Activated CD8-positive, alpha-beta memory T cell treated with anti-CD3 and anti-CD28 coated beads for 24 hours (primary cell): Measurements from ENCODE around the gene FAM90A1.
"Not testable (repeated sequence)": the region's sequence is repeated elsewhere in the genome, so short reads cannot be mapped to it uniquely, and the experiment has no call there.

Experiments
- DNase-seq: peaks from one replicate; pipeline ENCODE4 v3.0.0-alpha.2; 2020

Gene FAM90A1

DNA sequence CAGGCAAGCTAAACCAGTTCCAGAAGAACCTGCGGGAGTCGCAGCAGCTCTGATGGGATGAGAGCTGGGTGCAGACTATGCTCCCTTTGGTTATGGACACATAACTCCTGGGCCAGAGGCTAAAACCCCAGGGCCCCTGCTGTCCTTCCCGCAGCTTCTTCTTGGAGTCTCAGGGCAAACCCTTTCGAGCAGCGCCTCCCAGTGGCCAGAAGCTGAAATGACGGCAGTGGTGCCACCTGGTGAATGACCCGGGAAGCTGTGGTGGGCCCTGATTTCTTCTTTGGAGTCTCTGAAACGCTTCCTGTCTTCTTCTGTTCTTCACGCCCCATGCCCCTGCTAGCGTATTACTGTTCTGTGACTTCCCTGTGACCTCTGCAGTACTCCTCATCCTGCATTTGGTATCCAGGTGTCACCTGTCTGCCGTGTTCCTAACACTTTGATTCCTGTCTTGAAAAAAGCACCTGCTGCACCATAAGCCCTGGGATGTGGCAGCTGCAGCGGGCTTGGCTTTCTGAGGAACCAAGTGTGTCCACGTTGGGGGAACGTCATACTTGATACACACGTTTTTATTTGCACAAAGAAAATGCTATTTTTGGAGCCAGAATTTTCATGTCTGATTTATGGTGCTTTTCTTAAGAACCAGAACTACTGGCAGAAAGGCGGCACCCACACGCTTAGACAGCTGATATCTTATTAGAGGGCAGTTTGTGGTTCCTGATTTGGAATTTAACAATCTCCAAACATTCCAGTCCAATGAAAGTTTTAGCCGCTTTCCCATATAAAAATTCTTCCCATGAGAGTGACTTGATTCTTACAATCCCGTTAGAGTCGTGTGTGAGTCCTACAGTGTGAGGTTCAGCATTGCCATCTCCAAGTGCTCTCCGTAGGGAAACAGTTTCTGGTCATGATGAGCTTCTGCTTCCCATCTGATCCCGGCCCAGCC is 4.5 kb upstream of the FAM90A1 start:
- peak; percentile 90 for DNase-seq

DNA sequence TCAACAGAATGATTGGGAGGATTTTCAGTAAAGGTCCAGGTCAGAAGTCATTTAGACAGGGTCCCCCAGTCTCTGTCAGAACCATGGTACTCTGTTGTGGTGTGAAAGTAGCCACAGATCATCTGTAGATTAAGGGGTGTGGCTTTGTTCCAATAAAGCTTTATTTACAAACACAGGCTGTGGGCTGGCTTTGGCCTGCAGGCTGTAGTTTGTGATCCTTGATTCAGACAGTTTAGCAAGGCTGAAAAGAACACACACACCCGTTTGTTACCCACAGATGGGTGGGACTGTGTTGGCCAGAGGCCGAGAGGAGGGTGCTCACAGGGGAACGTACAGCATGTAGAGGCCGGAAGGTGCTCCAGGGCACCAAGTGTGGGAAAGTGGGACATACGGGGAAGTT is 3.6 kb upstream of the FAM90A1 start:
- not testable (repeated sequence) for DNase-seq

DNA sequence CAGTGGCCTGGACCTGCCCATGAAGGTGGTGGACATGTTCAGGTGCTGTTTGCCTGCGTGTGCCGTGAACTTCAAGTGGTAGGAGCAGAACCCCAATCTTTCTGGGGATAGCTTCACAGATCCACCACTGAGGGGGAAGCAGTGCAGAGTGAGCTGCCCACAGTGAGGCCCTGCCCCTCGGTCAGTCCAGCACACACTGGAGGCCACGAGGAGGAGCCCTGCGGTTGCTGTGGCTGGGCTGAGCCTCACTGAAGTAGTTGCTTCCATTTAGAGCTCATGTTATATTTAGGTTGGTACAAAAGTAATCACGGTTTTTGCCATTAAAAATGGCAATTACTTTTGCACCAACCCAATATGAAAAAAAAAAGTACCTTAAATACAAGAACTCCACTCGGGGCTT is 2.1 kb upstream of the FAM90A1 start:
- DNase-seq, result not testable (repeated sequence)

DNA sequence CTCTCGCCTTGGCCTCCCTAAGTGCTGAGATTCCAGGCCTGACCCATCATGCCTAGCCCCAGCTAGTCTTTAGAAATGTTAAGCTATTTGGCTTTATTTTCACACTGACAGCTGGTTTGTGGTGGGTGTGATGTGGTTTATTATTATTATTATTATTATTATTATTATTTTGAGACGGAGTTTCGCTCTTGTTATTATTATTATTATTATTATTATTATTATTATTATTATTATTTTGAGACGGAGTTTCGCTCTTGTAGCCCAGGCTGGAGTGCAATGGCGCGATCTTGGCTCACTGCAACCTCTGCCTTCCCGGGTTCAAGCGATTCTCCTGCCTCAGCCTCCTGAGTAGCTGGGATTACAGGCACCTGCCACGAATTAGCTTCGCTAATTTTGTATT is 1.2 kb upstream of the FAM90A1 start:
- DNase-seq, result not testable (repeated sequence)

DNA sequence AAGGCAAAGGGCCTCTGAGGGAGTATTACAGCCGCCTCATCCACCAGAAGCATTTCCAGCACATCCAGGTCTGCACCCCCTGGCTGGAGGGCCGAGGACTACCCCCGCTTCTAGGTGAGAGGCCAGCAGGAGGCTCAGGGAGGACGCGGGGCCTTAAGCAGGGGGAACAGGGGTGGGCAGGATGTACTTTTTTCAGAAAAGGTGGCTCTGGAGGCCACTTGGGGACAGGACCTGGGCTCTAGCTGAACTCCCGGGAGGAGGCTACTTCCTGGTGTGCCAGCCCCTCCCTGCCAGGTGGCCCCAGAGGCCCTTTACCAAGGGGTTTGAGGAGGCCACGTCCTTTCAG is 287 bp upstream of the FAM90A1 start:
- DNase-seq, result not testable (repeated sequence)

DNA sequence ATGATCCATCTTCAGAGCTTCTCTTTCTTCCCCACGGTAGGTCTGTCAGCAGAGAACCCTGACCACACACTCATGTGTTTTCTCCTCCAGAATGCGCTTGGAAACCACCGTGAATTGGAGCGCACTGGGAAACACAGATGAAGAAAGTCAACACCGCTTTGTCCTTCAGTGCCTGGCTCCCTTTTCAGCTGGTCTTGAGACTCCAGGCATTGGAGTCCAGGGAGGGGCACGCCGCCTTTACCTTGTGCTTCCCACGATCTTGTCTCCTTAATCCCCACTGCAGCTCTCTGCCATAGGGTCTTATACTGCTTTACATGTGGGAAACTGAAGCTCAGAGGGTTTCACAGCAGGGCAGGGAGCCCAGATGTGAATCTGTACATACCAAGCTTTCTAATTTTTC is 1.1 kb downstream of the FAM90A1 start:
- DNase-seq, result no peak

DNA sequence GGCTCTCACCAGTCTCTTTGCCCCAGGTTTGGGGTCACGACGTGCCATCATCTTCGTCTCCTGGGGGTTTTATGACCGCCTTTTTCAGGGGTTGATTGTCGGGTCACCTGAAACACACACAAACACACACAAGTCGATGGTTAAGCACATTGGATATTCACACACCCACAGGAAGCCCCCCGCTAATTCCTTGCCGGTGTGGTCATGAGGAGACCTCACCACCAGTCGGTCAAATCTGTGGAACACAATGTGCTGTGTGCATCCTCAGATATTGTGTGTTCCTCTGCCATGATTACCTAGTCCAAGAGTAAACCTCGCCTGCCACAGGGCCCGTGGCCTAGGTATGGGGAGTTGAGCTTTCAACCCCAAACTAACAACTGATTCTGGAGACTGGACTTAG is 2.6 kb downstream of the FAM90A1 start:
- DNase-seq, result not testable (repeated sequence)

DNA sequence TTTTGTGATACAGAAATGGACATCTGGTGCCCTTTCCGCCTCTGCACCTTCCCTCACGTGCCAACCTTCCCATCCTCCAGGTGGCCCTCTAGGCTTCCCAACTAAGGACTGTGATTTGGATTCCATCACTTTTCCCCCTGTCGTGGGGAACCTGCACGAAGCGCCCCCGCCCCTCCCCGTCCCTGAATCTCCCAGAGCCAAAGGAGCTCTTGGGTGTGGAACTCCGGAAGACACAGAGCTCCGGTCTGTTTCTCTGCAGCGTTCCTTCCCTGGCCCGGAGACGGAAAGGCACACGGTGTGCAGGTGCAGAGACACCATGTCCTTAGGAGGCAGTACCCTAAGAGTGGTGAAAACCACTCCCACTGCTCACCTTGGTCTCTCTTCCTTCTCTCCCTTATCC is 3.8 kb downstream of the FAM90A1 start:
- not testable (repeated sequence) for DNase-seq

DNA sequence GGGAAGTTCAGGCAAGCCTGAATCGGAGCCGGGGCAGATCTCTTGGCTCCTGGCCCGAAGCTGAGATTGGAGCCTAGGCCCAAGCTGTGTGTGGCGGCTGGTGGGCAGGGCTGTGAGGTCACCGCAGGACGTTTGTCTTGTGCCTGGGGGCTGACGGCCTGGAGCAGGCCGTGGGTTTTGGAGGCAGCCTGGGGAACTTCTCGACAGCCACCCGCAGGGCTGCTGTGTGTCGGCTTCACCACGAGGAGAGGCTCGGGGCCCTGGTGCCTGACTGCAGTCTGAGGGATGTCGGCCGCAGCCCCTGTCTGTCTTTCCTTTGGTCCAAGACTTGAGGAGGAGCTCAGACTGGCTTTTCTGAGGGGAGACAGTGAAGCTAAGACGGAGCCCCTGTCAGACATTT is 5.1 kb downstream of the FAM90A1 start:
- not testable (repeated sequence) for DNase-seq

DNA sequence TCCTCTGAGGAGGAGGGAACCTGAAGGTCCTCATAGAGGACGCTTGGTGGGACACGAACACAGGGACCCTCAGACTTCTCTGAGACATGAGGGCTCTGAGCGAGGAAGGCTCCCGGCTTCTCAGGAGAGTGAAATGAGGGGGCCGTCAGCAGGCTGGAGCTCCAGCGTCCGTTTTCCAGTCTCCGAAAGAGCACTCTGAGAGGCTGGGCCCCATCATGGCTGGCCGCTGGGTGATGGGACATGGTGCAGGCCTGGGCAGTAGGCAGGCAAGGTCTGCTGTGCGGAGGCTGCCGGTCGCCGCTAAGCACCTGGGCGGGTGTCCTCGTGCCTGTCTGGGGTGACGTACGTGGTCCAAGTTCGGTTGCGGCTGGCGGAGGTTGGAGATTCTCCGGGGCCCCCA is 5.6 kb downstream of the FAM90A1 start:
- not testable (repeated sequence) for DNase-seq

DNA sequence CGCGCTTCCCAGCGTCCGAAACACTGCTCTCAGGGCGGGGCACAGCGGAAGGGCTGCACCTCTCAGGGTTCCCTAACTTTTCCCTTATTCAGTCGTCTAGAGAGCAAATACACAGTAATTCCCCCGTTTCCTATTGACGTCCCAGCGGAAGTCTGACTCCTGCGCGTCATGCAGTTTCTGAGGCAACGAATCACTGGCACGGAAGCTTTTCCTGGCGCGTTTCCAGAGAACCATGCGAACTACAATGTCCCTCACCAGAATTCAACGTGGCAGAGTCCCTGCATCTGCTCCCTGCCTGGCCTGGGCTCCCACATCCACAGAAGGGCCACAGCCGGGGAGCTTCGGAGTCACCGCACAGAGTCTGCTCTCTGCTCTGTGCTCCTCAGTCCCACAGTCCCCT is 6.0 kb downstream of the FAM90A1 start:
- not testable (repeated sequence) for DNase-seq

DNA sequence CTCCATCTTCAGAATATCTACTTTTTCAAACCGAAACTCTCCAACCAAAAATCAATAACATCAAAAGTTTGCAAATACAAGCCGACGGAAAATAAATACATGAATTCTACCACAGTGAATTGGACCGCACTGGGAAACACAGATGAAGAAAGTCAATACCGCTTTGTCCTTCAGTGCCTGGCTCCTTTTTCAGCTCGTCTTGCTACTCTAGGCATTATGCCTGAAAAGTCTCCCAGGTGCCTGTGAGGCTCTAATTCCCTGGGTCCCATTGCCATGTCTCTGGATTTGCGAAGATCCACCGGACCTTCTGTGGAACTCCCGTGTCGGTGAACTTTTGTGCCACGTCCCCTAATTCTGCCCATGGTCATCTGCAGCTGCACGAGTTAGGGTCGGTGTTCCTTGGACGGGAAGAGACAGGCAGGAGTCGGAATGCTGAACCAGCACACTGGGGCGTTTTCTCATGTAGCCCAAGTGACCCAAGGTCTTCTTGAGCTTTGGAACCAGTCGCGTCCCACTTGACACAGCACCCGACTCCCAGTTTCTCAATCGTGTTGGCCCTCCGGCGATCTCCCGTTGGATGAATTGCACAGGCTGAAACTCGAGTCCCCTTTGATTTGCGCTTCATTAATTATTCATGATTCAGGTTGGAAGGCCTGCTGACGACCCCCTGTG is 8.6 kb downstream of the FAM90A1 start:
- DNase-seq, result not testable (repeated sequence)

DNA sequence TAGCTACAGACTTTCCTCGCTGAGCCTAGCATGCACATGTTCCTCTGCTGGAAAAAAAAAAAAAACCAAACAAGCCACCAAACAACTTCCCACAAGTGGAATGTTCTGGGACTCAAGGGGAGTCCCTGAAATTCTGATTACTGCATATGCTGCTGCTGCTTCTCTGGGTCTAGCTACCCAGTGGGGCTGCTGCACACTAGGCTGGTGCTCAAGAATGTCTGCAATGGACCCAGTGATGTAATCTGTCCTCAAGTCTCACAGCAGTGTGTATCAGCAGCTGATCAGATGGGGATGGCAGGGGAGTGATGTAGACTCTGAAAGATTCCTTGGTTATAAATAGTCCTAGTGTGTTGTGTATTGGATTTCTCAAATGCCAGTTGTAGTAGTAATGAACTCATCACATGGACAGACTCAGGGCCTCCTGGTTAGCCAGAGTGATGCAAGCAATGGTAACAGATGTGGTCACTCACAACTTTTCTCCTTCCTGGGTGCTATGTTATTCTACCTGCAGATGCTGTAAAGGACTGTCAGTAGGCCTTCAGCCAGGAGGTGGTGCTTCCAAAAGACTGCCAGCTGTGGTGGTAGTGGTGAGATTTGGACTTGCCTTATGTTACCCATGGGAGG is 29.6 kb downstream of the FAM90A1 start:
- DNase-seq, result not testable (repeated sequence)

DNA sequence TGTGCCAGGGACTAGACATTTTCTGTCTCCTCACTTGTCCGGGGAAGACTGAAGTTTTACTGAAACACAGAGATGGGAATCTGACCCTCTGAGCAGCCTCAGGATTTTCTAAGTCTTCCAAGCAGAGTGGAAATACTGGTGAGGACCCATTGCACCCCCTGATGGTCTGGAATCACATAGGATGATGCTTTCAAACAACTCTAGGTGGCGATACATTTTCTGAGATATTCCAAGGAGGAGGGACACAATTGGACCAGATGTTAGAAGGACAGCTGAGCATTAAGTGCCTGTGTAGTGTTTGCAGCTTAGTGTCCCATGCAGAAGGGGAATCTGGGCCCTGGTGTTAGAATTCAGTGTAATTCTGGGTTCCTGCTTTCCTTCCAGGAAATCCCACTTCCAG is 39.3 kb downstream of the FAM90A1 start:
- DNase-seq, result not testable (repeated sequence)

DNA sequence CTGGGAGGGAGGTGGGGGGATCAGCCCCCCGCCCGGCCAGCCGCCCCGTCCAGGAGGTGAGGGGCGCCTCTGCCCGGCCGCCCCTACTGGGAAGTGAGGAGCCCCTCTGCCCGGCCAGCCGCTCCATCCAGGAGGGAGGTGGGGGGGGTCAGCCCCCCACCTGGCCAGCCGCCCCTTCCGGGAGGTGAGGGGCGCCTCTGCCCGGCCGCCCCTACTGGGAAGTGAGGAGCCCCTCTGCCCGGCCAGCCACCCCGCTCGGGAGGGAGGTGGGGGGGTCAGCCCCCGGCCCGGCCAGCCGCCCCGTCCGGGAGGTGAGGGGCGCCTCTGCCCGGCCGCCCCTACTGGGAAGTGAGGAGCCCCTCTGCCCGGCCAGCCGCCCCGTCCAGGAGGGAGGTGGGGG is 43.2 kb downstream of the FAM90A1 start:
- DNase-seq, result not testable (repeated sequence)

DNA sequence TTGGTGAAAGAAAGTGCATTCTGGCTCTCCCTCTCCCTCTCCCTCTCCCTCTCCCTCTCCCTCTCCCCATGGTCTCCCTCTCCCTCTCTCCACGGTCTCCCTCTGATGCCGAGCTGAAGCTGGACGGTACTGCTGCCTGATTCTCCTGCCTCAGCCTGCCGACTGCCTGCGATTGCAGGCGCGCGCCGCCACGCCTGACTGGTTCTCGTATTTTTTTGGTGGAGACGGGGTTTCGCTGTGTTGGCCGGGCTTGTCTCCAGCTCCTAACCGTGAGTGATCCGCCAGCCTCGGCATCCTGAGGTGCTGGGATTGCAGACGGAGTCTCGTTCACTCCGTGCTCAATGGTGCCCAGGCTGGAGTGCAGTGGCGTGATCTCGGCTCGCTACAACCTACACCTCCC is 44.1 kb downstream of the FAM90A1 start:
- DNase-seq, result not testable (repeated sequence)

DNA sequence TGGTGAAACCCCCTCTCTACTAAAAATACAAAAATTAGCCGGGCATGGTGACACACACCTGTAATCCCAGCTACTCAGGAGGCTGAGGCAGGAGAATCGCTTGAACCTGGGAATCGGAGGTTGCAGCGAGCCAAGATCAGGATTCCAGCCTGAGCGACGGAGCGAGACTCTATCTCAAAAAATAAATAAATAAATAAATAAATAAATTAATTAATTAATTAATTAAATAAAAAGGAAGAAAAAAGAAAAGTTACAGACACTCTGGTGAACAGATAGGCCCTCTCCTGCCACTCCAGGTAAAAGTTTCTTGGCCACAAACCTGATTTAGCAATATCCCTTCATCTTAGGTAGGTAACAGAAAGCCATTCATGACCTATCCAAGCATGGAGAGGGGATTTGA is 44.5 kb downstream of the FAM90A1 start:
- not testable (repeated sequence) for DNase-seq

DNA sequence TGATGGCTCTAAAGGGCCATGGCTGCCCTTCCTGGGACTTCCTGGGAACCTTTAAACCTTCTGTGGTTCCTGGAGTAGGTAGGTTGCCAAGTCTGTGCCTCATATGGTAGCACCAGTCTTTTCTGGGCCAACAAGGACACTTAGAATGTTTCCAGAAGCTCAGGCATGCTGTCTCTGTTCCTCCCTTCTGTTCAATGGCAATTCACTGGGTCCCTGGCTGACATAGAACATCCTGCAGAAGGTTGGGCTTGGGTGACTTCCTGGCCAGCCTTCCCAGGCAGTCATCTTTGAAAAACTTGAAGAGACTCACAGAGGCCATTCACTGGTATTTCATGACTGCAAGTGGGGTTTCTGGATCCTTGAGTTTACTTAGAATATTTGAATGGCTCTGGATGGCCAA is 46.1 kb downstream of the FAM90A1 start:
- not testable (repeated sequence) for DNase-seq

DNA sequence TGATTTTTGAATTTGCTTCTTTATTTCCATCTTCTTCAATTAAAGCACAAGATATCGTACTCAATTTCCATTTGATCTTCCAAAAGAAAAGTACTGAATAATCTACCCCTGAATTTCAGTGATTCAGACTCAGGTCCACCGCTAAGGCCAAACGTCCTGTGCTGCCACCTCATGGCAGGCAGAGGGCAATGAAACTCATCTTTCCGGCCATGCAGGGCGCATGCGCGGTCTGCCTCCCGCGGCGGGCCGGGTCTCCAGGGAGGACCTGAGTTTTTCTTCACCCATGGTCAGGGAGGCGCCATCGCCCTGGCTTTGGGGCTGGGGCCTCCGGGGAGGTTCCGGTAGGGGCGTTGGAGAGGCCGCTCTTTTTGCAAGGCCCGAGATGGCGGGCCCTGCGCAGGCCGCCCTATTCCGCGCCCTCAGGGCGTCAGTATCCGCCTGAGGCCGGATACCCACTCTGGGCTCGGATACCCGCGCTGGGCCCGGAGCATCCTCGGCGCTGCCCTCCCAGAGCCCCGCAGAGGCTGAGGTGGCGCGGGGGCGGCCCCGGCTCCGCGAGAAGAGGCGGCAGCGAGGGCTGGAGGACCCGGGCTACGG is 47.3 kb downstream of the FAM90A1 start:
- peak; percentile 93 for DNase-seq

DNA sequence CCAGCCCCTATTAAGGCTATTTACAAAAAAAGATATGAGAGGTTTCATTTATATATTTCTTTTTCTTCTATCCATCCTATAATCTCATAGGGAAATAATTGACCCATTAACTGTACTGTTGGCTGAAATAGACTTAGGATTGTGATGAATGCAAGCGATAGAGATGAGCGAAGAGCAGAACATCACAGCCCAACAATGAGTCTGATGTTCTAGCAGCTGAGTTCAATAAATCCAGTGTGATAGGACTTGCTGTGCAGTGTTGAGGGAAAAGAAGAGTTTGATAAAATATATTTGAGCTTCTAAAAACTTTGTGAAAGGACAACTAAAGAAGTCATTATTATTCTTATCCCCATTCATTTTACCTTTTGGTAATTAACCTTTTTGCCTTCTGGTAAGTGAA is 54.5 kb downstream of the FAM90A1 start:
- DNase-seq, result not testable (repeated sequence)
